Stimulated activated CD8-positive, alpha-beta memory T cell treated with anti-CD3 and anti-CD28 coated beads, Interleukin-4, amount 100 ng/mL, for 24 hours (primary cell): Measurements from ENCODE around the gene PRSS35.
"Not testable (repeated sequence)": the region's sequence is repeated elsewhere in the genome, so short reads cannot be mapped to it uniquely, and the experiment has no call there.

Source experiments
- DNase-seq: peaks from one replicate; pipeline ENCODE4 v3.0.0-alpha.2; 2020; ENCODE audit warnings: low read depth

Gene PRSS35, protein sequence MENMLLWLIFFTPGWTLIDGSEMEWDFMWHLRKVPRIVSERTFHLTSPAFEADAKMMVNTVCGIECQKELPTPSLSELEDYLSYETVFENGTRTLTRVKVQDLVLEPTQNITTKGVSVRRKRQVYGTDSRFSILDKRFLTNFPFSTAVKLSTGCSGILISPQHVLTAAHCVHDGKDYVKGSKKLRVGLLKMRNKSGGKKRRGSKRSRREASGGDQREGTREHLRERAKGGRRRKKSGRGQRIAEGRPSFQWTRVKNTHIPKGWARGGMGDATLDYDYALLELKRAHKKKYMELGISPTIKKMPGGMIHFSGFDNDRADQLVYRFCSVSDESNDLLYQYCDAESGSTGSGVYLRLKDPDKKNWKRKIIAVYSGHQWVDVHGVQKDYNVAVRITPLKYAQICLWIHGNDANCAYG

DNA sequence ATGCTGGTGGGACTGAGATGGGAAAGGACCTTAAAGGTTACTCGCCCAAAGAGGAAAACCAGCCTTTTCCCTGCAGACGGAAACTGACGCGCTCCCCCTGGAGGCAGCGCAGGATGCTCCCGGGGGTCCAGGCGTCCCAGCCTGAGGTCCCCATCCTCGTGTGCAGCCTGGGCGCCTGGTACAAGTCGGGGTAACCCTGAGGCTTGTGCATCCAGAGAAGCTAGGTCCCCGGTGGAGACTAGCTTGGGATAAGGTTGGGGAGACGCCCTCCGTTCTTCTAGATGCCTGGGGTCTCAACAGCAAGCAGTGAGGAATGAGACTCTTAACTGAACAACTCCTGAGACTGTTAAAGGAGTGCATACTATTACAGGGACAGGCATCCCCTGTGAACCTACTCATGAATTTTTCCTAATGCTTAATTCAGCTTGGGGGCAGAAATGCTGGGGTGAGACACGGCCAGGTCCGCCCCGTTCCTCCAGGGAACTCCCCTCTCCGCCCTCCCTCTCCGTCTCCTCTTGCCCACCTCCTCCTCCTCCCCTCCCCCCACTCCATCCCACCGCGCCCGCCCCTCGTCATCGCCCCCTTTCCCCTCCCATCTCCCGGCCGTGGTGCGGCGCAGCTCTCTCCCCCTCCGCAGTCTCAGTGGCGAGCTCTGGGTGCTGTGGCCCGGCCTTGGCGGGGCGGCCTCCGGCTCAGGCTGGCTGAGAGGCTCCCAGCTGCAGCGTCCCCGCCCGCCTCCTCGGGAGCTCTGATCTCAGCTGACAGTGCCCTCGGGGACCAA, at the start of gene PRSS35:
Gene PRSS35 (plus strand): TSS at position 634 of the 781 bp plus-strand sequence. CDS start 10,908 bp downstream, outside the sequence.
- DNase-seq = no peak

GRCh38 chr6:83463886-83464285, 48.4 kb upstream of the PRSS35 start:
- DNase-seq = no peak

GRCh38 chr6:83464381-83465140, 47.8 kb upstream of the PRSS35 start:
- no peak for DNase-seq

DNA sequence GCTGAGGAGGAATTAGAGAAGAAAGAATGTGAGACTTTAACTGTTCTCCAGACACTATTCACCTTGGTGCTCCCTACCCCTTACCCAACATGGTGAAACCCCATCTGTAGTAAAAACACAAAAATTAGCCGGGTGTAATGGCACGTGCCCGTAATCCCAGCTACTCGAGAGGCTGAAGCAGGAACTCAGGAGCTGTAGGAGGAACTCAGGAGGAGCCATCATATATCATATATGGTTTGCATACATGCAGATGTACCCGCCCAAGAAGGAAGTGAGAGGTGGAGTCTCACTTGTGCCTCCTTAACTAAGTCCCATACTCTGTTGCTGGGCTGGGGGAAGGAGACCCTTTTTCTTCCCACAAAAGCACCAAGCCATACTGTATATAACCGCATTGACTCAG, 46.0 kb upstream of the PRSS35 start:
- no peak for DNase-seq

GRCh38 chr6:83467620-83468036, 44.7 kb upstream of the PRSS35 start:
- DNase-seq = no peak

DNA sequence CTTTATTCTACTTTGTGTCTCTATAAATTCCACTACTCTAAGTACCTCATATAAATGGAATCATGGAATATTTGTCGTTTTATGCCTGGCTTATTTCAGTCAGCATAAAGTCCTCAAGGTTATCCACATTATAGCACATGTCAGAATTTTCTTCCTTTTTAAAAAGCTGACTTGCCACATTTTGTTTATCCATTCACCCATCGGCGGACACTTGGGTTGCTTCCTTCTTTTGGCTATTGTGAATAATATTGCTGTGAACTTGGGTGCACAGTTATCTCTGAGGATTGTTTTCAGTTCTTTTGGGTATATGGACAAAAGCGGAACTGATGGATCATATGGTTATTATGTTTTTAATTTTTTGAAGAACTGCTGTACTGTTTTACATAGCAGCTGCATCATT, 42.3 kb upstream of the PRSS35 start:
- DNase-seq = no peak

DNA sequence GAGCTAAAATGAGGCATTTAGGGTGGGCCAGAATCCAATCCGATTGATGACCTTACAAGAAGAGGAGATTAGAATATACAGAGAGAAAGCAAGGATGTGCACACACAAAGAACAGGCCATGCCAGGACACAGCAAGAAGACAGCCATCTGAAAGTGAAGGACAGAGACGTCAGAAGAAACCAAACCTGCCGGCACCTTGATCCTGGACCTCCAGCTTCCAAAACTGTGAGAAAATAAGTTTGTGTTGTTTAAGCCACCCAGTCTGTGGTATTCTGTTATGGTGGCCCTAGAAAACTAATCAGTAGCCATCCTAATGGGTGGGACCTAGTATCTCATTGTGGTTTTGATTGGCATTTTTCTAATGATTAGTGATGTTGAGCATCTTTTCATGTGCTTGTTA, 41.7 kb upstream of the PRSS35 start:
- no peak for DNase-seq

GRCh38 chr6:83472767-83473166, 39.6 kb upstream of the PRSS35 start:
- no peak for DNase-seq

- no peak for DNase-seq
Measured at GRCh38 chr6:83474309-83474708, 38.0 kb upstream of the PRSS35 start.

DNA sequence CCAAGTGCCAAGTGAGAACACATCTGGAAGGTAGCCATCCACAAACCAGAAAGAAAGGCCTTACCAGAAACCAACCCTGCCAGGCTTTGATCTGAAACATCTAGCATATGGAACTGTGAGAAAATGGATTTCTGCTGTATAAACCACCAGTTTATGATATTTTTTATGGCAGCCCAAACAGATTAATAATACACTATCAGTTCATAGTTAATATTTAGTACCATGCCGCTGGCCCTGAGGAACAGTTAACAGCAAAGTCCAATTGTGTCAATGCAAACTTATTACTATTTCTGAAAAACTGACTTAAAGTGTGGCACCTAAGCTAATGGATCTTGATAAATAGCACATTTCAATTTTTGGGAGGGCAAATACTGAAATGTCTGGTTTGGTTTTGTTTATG, 35.4 kb upstream of the PRSS35 start:
- no peak for DNase-seq

DNA sequence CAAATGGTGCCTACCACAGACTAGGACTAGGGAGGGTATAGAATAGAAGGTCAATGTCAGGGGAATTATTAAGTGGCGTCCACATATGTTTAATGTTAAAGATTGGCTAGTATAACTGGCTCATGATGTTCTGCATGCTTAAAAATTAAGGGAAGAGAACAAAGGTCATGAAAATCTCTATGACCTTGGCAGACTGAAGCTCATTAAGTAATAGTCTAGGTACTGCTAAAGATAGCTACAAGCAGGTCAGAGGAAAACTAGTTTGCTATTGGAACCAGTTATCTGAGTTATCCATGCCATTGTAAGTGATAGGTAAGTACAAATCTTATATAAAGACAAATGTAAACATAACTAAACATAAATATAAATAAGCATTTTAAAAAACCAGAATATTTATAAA, 32.9 kb upstream of the PRSS35 start:
- no peak for DNase-seq

DNA sequence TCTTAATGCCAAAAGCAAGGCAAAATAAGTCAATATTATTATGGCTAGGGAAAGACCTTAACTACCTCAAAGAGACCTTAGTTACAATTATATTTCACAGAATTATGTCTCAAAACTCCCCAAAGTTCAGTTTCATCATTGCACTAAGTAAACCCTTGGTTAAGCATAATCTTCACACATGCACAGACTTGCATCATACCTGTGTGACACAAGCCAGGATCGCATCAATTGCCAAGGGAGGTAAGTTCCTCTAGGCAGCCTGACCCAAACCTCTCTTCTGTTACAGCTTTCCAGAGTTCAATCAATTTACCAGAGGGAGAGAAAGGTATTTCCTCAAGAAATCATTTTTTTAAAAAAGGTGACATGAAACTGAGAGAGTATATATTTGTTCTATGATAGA, 31.9 kb upstream of the PRSS35 start:
- DNase-seq = no peak

GRCh38 chr6:83481938-83482337, 30.4 kb upstream of the PRSS35 start:
- not testable (repeated sequence) for DNase-seq

- no peak for DNase-seq
Measured at GRCh38 chr6:83488448-83488847, 23.9 kb upstream of the PRSS35 start.

DNA sequence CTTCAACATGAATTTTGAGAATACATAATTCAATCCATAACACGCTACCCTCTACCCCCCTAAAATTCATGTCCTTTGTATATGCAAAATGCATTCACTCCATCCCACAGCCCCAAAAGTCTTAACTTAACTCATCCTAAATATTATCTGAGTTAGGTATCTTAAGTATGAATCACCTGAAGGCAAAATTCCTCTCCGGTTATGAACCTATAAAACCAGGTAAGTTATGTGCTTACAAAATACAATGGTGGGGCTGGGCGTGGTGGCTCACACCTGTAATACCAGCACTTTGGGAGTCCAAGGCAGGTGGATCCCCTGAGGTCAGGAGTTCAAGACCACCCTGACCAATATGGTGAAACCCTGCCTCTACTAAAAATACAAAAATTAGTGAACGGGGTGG, 23.5 kb upstream of the PRSS35 start:
- no peak for DNase-seq

GRCh38 chr6:83490217-83490807, 22.0 kb upstream of the PRSS35 start:
- no peak for DNase-seq

GRCh38 chr6:83505356-83505755, 7.0 kb upstream of the PRSS35 start:
- no peak for DNase-seq

- DNase-seq = no peak
Measured at GRCh38 chr6:83509441-83509840, 2.9 kb upstream of the PRSS35 start.

- no peak for DNase-seq
Measured at GRCh38 chr6:83510791-83511190, 1.5 kb upstream of the PRSS35 start.

DNA sequence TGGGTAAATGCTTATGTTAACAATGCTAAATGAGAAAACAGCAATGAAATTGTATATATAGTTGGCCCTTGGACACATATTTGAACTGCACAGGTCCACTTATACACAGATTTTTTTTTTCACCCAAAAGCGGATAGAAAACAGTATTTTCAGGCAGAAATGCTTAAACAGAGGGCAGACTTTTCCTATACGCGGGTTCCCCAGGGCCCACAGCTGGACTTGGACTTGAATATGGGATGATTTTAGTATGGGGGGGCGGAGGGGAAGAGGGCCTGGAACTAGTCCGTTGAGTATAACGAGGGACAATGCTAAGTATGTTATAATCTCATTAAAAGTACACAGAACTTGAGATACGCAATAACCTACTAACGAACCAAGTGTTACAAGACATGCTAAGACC, 1.1 kb upstream of the PRSS35 start:
- DNase-seq = no peak

GRCh38 chr6:83514466-83514865, 2.1 kb downstream of the PRSS35 start:
- no peak for DNase-seq

DNA sequence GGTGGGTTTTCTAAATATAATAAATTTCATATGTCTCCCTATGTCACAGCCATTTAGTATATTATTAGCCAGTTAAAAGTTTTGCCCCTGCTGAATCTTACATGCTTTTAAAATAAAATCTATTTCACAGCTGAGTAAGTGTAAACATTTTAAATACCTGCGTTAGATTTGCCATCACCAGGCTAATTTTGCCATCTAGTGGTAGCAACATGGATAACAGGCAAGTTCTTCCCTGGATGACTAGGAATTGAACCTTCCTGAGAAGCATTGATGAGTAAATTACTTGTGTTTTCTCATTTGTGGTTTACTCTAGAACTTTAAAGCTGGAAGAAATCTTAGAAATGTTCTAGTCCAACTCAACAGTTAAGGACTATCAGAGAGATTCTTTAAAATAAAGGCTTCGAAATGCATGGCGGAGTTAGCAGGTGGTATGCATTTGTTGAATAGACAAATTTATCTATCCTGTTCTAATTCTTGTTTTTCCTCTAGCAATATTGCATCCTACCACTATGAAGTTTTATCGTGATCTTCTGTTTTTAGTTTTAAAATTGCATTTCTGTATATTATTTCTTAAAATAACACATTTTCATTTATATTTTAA, 2.6 kb downstream of the PRSS35 start:
- DNase-seq = no peak
